Activated T-helper 1 cell treated with anti-CD3 and anti-CD28 coated beads, Interleukin-12 subunit alpha, Interleukin-12 subunit beta, Interleukin-2, Interleukin-4 antibody, amounts not matched to agents 30 ng/mL and 10 ng/mL and 1 ng/mL, durations not matched to agents 14 hours and 24 hours and 36 hours (primary cell): ENCODE measurements around the gene SMYD3. TPM values are rescaled to one million over a fixed set of nuclear protein-coding genes. Genes with fewer than 3 reads are reported as not detected.
A peak's percentile ranks its signal among the peaks of the same experiment; 100 is the strongest.
"Not testable (repeated sequence)": the region's sequence is repeated elsewhere in the genome, so short reads cannot be mapped to it uniquely, and the experiment has no call there.

Source experiments
- DNase-seq: peaks from one replicate; pipeline ENCODE4 v3.0.0; 2021; ENCODE audit warnings: low spot score
- H3K27ac Mint-ChIP-seq: one replicate; pipeline ENCODE4 v1.8.0; 2021; ENCODE audit warnings: mild to moderate bottlenecking, mixed read lengths
- H3K27me3 Mint-ChIP-seq: one replicate; pipeline ENCODE4 v1.8.0; 2022; ENCODE audit warnings: mild to moderate bottlenecking, moderate library complexity, mixed read lengths; ENCODE audit not compliant: insufficient read depth
- H3K36me3 Mint-ChIP-seq: one replicate; pipeline ENCODE4 v1.8.0; 2021; ENCODE audit warnings: low read depth, mixed read lengths
- H3K4me1 Mint-ChIP-seq: one replicate; pipeline ENCODE4 v1.8.0; 2021; ENCODE audit warnings: low read depth, mixed read lengths
- H3K4me3 Mint-ChIP-seq: one replicate; pipeline ENCODE4 v1.8.0; 2021; ENCODE audit warnings: mild to moderate bottlenecking, moderate library complexity, mixed read lengths
- H3K9me3 Mint-ChIP-seq: one replicate; pipeline ENCODE4 v1.8.0; 2021; ENCODE audit warnings: mixed read lengths
- intact Hi-C: fragments of 100-400 bp; cut with micrococcal nuclease; formaldehyde crosslinking; loops from one replicate; pipeline ENCODE4 v1.15.1; 2024
- total RNA-seq: library from RNA; stranded (reverse); gene quantifications from 2 replicates; pipeline ENCODE4 v1.2.3, GENCODE V29; 2022

SMYD3 gene
- total RNA-seq, 1 donor from 2014 or later: 21.7 TPM

GRCh38 chr1:246029616-246030015 lies 477.5 kb downstream of the SMYD3 start:
- no peak overlapping the region for H3K27ac Mint-ChIP-seq
- H3K9me3 Mint-ChIP-seq: no peaks in the 10 kb centered on the region
- H3K36me3 Mint-ChIP-seq: no peaks in the 10 kb centered on the region
- no peak for DNase-seq
- intact Hi-C loops: no loop called here
- H3K27me3 Mint-ChIP-seq: no peaks in the 10 kb centered on the region
- no peaks in the 10 kb centered on the region for H3K4me1 Mint-ChIP-seq
- no peak overlapping the region for H3K4me3 Mint-ChIP-seq

DNA sequence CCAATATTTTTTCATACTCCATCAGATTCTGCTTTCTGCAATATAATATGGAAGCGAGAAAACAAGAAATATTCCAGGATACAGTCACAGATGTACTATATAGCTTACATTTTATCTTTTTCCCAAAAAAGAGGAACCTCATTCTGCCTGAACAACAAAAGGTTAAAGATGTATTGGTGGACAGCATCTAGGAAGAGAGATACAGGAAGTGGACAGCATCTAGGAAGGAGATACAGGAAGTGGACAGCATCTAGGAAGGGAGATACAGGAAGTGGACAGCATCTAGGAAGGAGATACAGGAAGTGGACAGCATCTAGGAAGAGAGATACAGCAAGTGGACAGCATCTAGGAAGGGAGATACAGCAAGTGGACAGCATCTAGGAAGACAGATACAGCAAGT lies 483.0 kb downstream of the SMYD3 start:
- DNase-seq, H3K4me3 Mint-ChIP-seq, intact Hi-C loops, H3K9me3 Mint-ChIP-seq, H3K36me3 Mint-ChIP-seq, H3K27ac Mint-ChIP-seq, H3K4me1 Mint-ChIP-seq, H3K27me3 Mint-ChIP-seq: not testable (repeated sequence)

DNA sequence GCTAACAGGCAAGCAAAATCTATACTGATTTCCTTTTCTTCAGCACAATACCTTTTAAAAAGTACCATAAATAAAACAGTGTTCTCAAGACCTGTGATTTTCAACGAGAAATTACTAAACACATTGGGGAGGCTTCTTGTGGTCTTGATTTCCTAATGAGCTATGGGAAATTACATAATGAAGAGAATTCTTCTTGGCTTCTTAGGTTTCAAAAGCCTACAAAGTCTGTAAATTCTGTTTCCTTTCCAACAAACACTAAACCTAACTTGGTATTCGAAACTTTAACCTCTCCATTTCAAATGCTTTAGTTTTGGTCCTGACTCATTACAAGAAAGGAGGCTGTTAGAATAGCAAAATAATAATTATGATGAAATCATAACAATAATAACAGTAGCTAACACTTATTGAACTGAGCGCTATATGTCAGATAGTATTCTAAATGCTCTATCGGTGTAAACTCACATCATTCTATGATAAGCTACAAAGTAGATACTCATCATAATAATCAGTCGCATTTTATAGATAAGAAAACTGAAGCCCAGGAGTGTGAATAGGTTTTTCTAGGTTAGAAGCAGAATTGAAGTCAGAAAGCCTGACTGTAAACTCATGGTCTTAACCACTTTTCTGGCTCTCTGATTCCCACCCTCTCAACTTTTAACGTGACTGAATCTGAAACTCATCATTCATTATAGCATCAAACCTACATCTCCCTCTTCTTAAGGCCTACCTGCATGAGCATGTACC lies 486.7 kb downstream of the SMYD3 start:
- intact Hi-C loops: no loop called here
- no peak overlapping the region for H3K27ac Mint-ChIP-seq
- H3K4me1 Mint-ChIP-seq: no peaks in the 10 kb centered on the region
- H3K4me3 Mint-ChIP-seq: no peak overlapping the region
- H3K27me3 Mint-ChIP-seq: no peaks in the 10 kb centered on the region
- DNase-seq: no peak
- no peaks in the 10 kb centered on the region for H3K9me3 Mint-ChIP-seq
- no peaks in the 10 kb centered on the region for H3K36me3 Mint-ChIP-seq

DNA sequence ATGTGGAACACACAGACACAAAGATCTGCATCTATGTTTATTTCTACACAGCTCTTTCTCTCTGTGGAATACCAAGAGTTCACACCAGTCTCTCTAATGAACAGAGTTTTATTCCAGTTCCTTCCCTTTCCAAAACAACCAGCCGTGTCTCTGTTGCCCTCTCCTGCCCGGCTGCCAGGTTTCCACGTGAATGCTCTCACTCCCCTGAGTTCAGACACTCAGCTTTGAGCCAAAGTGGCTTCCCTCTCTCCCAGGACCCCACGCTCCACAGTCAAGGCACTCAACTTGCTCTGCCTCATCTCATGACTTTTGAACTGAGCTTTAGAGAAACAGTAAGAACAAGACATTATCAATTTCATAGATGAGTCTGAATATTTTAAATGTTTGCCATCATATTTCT lies 488.9 kb downstream of the SMYD3 start:
- H3K27ac Mint-ChIP-seq: no peak overlapping the region

GRCh38 chr1:246012341-246012740 lies 494.7 kb downstream of the SMYD3 start:
- no peaks in the 10 kb centered on the region for H3K4me1 Mint-ChIP-seq
- no peaks in the 10 kb centered on the region for H3K9me3 Mint-ChIP-seq
- peak; percentile 1 for DNase-seq
- H3K4me3 Mint-ChIP-seq: no peak overlapping the region
- H3K36me3 Mint-ChIP-seq: no peaks in the 10 kb centered on the region
- H3K27me3 Mint-ChIP-seq: no peaks in the 10 kb centered on the region
- intact Hi-C loops: loop anchor here (1.0 to 5.0 kb wide), 5 partner anchors 105 to 685 kb away; no protein-coding TSS in a partner anchor
- H3K27ac Mint-ChIP-seq: no peak overlapping the region

More for the DNA sequence above, 488.9 kb downstream of the SMYD3 start:
- H3K27me3 Mint-ChIP-seq: no peaks in the 10 kb centered on the region
- no peaks in the 10 kb centered on the region for H3K9me3 Mint-ChIP-seq
- no peak overlapping the region for H3K4me3 Mint-ChIP-seq
- no peaks in the 10 kb centered on the region for H3K36me3 Mint-ChIP-seq
- DNase-seq: no peak
- no peaks in the 10 kb centered on the region for H3K4me1 Mint-ChIP-seq
- intact Hi-C loops: no loop called here

GRCh38 chr1:246010386-246010785 lies 496.7 kb downstream of the SMYD3 start:
- H3K36me3 Mint-ChIP-seq: no peaks in the 10 kb centered on the region
- no peak overlapping the region for H3K4me3 Mint-ChIP-seq
- no peak overlapping the region for H3K27ac Mint-ChIP-seq
- intact Hi-C loops: loop anchor here (5.0 kb wide), 2 partner anchors 107 to 687 kb away; no protein-coding TSS in a partner anchor
- no peaks in the 10 kb centered on the region for H3K9me3 Mint-ChIP-seq
- H3K27me3 Mint-ChIP-seq: no peaks in the 10 kb centered on the region
- no peaks in the 10 kb centered on the region for H3K4me1 Mint-ChIP-seq
- no peak for DNase-seq

DNA sequence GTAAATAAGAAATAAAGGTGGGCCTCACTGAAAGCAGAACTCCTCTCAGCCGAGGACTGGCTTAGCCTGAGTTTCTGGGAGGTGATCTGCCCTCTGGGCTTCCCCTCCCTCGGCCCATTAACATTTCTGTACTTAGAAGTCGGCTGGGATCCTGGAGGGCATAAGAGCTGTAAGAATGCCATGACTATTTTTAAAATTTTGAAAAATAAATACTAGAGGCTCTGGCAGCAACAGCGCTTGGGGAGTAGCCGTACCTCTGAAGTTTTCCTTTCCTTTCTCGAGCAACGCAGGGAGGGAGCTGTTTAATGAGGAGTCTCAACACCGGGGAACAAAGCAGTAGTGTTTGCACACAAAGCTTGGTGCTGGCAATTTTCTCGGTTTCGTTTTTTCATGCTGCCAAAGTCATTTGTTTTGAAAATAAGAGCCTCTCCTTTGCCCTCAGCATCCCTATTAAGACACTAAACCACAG lies 498.7 kb downstream of the SMYD3 start:
- intact Hi-C loops: no loop called here
- no peak for DNase-seq
- Mint-ChIP-seq H3K36me3 (no peaks in the 10 kb centered on the region), H3K27me3 (no peaks in the 10 kb centered on the region), H3K4me3 (no peak overlapping the region), H3K4me1 (no peaks in the 10 kb centered on the region), H3K9me3 (no peaks in the 10 kb centered on the region), H3K27ac (no peak overlapping the region)

DNA sequence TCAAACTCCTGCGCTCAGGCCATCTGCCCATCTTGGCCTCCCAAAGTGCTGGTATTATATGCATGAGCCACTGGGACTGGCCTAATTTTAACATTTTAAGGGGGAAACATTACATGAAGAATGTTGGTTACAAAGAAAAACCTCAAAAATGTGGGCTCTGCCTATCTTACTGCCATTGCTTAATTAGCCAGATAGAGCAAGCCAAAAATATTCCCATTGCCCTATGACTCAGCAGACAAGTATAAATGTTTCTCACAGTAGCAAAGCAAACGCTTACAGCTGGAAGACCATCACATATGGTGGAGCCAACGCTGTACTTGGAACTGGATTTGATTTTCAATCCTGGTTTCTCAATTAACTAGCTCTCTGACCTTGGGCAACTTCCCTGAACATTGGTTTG lies 502.0 kb downstream of the SMYD3 start:
- no peaks in the 10 kb centered on the region for H3K36me3 Mint-ChIP-seq
- H3K4me1 Mint-ChIP-seq: no peaks in the 10 kb centered on the region
- H3K9me3 Mint-ChIP-seq: no peaks in the 10 kb centered on the region
- H3K27me3 Mint-ChIP-seq: no peaks in the 10 kb centered on the region
- DNase-seq: no peak
- intact Hi-C loops: no loop called here
- H3K27ac Mint-ChIP-seq: no peak overlapping the region
- H3K4me3 Mint-ChIP-seq: no peak overlapping the region

DNA sequence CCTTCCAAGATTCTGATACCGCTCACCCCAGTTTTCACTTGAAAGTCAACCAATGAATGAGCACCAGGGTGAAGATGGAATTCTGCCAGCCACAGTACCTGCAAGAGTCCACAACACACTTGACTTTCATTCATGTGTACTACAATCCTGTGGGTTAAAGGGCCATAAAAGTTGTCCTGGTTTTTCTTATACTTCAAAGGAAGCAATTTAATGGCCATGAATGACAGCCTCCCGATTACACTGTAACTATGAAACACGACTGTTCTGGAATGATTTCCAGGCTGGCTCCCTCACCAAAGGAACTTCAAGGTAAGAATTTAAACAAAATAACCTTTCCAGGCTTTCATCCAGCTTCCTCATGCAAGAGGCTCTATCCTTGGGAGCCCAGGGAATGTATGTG lies 502.8 kb downstream of the SMYD3 start:
- H3K27ac Mint-ChIP-seq: no peak overlapping the region
- no peaks in the 10 kb centered on the region for H3K9me3 Mint-ChIP-seq
- H3K27me3 Mint-ChIP-seq: no peaks in the 10 kb centered on the region
- H3K36me3 Mint-ChIP-seq: no peaks in the 10 kb centered on the region
- H3K4me1 Mint-ChIP-seq: no peaks in the 10 kb centered on the region
- DNase-seq: no peak
- H3K4me3 Mint-ChIP-seq: no peak overlapping the region
- intact Hi-C loops: loop anchor here (5.0 kb wide), 1 partner anchor 927 kb away; no protein-coding TSS in a partner anchor

- Mint-ChIP-seq H3K27ac (no peak overlapping the region), H3K4me1 (no peaks in the 10 kb centered on the region), H3K36me3 (no peaks in the 10 kb centered on the region), H3K4me3 (no peak overlapping the region), H3K9me3 (no peaks in the 10 kb centered on the region), H3K27me3 (no peaks in the 10 kb centered on the region)
- intact Hi-C loops: loop anchor here (1.0 to 5.0 kb wide), 4 partner anchors 114 to 926 kb away; no protein-coding TSS in a partner anchor
- DNase-seq: no peak
Measured at GRCh38 chr1:246003442-246003730, 503.7 kb downstream of the SMYD3 start.

GRCh38 chr1:246002725-246003441 lies 504.2 kb downstream of the SMYD3 start:
- Mint-ChIP-seq H3K27me3 (no peaks in the 10 kb centered on the region), H3K27ac (no peak overlapping the region), H3K36me3 (no peaks in the 10 kb centered on the region), H3K9me3 (no peaks in the 10 kb centered on the region), H3K4me3 (no peak overlapping the region), H3K4me1 (no peaks in the 10 kb centered on the region)
- intact Hi-C loops: loop anchor here (1.0 to 5.0 kb wide), 4 partner anchors 114 to 926 kb away; no protein-coding TSS in a partner anchor
- DNase-seq: peak; percentile 52

GRCh38 chr1:246001837-246002230 lies 505.2 kb downstream of the SMYD3 start:
- Mint-ChIP-seq H3K27ac (no peak overlapping the region), H3K9me3 (no peaks in the 10 kb centered on the region), H3K27me3 (no peaks in the 10 kb centered on the region), H3K4me1 (no peaks in the 10 kb centered on the region), H3K4me3 (no peak overlapping the region), H3K36me3 (no peaks in the 10 kb centered on the region)
- intact Hi-C loops: loop anchor here (5.0 kb wide), 1 partner anchor 925 kb away; no protein-coding TSS in a partner anchor
- DNase-seq: no peak

DNA sequence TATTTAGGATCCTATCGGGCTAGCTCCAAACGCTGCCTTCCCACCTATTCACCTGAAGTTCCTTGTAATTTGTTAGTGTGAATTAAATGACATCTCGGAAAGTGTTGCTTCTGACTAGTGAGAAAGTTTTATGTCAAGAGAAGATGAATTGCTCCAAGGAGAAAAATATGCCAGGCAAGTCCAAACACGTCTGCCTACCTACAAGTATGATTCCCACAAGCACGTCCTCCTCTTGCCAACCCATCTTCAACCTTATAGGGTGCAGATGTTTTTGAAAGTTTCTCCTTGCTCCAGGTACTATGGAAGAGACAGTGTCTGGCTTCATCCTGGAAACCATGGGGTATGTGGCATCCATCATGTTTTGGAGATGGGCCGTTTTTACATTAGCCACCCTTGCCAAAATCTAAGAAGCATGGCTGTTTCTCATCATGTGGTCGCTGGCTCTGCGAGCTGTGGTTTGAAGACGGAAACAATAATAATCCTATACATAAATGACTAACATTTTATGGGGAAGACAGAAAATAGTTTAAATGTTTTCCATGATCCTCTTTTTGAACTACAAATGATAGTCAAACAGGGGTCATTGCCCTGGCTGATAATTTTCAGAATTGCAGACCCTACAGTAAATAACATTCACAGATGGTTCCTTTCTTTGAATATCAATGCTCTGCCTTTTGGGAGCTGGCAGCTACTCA lies 505.8 kb downstream of the SMYD3 start:
- Mint-ChIP-seq H3K27me3 (no peaks in the 10 kb centered on the region), H3K4me3 (no peak overlapping the region), H3K27ac (no peak overlapping the region), H3K36me3 (no peaks in the 10 kb centered on the region), H3K4me1 (no peaks in the 10 kb centered on the region), H3K9me3 (no peaks in the 10 kb centered on the region)
- intact Hi-C loops: loop anchor here (5.0 kb wide), 1 partner anchor 924 kb away; no protein-coding TSS in a partner anchor
- DNase-seq: no peak
